Muscle layer of duodenum (tissue), 2 donors: ENCODE data around the gene ACOX2.

Experiments
- H3K27ac ChIP-seq: one replicate; pipeline ENCODE4 v1.7.0; 2013; ENCODE audit warnings: mild to moderate bottlenecking, low read length
- H3K27me3 ChIP-seq: one replicate; pipeline ENCODE4 v1.7.0; 2013; ENCODE audit warnings: low read depth, mild to moderate bottlenecking, control low read depth, low read length
- H3K36me3 ChIP-seq, 2 donors: one replicate each; pipeline ENCODE4 v1.7.0; 2013; ENCODE audit warnings: low read length in 2 of 2, control low read depth in 1 of 2, mild to moderate bottlenecking in 1 of 2; ENCODE audit not compliant: insufficient read depth in 2 of 2, control insufficient read depth in 1 of 2
- H3K4me1 ChIP-seq, 2 donors: one replicate each; pipeline ENCODE4 v1.7.0; 2013; ENCODE audit warnings: low read length in 2 of 2, mild to moderate bottlenecking in 2 of 2, control low read depth in 1 of 2, moderate library complexity in 1 of 2; ENCODE audit not compliant: insufficient read depth in 2 of 2, control insufficient read depth in 1 of 2
- H3K4me3 ChIP-seq, 2 donors: one replicate each; pipeline ENCODE4 v1.7.0; 2013; ENCODE audit warnings: low read length in 2 of 2, low read depth in 1 of 2, mild to moderate bottlenecking in 1 of 2
- H3K9me3 ChIP-seq, 2 donors: one replicate each; pipeline ENCODE4 v1.7.0; 2013; ENCODE audit warnings: low read length in 2 of 2, control low read depth in 1 of 2, mild to moderate bottlenecking in 1 of 2; ENCODE audit not compliant: control insufficient read depth in 1 of 2
- donor health status: healthy.

The ACOX2 gene

GRCh38 chr3:58574682-58575081 lies 37.7 kb upstream of the ACOX2 start:
- H3K9me3 ChIP-seq, result no peaks in the 10 kb centered on the region
- no peaks in the 10 kb centered on the region for H3K36me3 ChIP-seq
- H3K4me1 ChIP-seq, result peaks cover 0 to 4% of the 10 kb centered on the region in 2 donors
- no peaks in the 10 kb centered on the region for H3K27me3 ChIP-seq
- no peak overlapping the region for H3K27ac ChIP-seq
- H3K4me3 ChIP-seq, result no peak overlapping the region

- Histone ChIP-seq H3K27me3 (no peaks in the 10 kb centered on the region), H3K27ac (no peak overlapping the region), H3K9me3 (no peaks in the 10 kb centered on the region), H3K36me3 (no peaks in the 10 kb centered on the region), H3K4me1 (peaks cover 0 to 4% of the 10 kb centered on the region in 2 donors), H3K4me3 (no peak overlapping the region)
Measured at GRCh38 chr3:58574106-58574505, 37.1 kb upstream of the ACOX2 start.

GRCh38 chr3:58573640-58574039 lies 36.6 kb upstream of the ACOX2 start:
- no peak overlapping the region for H3K4me3 ChIP-seq
- no peaks in the 10 kb centered on the region for H3K9me3 ChIP-seq
- peaks cover 0 to 4% of the 10 kb centered on the region in 2 donors for H3K4me1 ChIP-seq
- H3K27me3 ChIP-seq, result no peaks in the 10 kb centered on the region
- H3K36me3 ChIP-seq, result no peaks in the 10 kb centered on the region
- no peak overlapping the region for H3K27ac ChIP-seq

GRCh38 chr3:58572634-58573230 lies 35.7 kb upstream of the ACOX2 start:
- peaks cover 0 to 4% of the 10 kb centered on the region in 2 donors for H3K4me1 ChIP-seq
- no peak overlapping the region for H3K4me3 ChIP-seq
- H3K27ac ChIP-seq, result no peak overlapping the region

GRCh38 chr3:58572013-58572633 lies 35.1 kb upstream of the ACOX2 start:
- Histone ChIP-seq H3K27ac (no peak overlapping the region), H3K4me3 (no peak overlapping the region), H3K27me3 (no peaks in the 10 kb centered on the region), H3K36me3 (no peaks in the 10 kb centered on the region), H3K4me1 (peaks cover 0 to 4% of the 10 kb centered on the region in 2 donors), H3K9me3 (no peaks in the 10 kb centered on the region)

More at GRCh38 chr3:58572634-58573230, 35.7 kb upstream of the ACOX2 start:
- H3K9me3 ChIP-seq, result no peaks in the 10 kb centered on the region
- H3K27me3 ChIP-seq, result no peaks in the 10 kb centered on the region
- H3K36me3 ChIP-seq, result no peaks in the 10 kb centered on the region

- H3K4me3 ChIP-seq, result no peak overlapping the region
- H3K27ac ChIP-seq, result no peak overlapping the region
- H3K36me3 ChIP-seq, result no peaks in the 10 kb centered on the region
- peaks cover 0 to 4% of the 10 kb centered on the region in 2 donors for H3K4me1 ChIP-seq
- no peaks in the 10 kb centered on the region for H3K27me3 ChIP-seq
- H3K9me3 ChIP-seq, result no peaks in the 10 kb centered on the region
Measured at GRCh38 chr3:58570851-58571250, 33.9 kb upstream of the ACOX2 start.

GRCh38 chr3:58569287-58570001 lies 32.5 kb upstream of the ACOX2 start:
- H3K4me3 ChIP-seq, result no peak overlapping the region
- H3K4me1 ChIP-seq, result peaks cover 0 to 4% of the 10 kb centered on the region in 2 donors
- no peaks in the 10 kb centered on the region for H3K36me3 ChIP-seq
- H3K27me3 ChIP-seq, result no peaks in the 10 kb centered on the region
- H3K9me3 ChIP-seq, result no peaks in the 10 kb centered on the region
- H3K27ac ChIP-seq, result no peak overlapping the region

GRCh38 chr3:58568572-58569286 lies 31.7 kb upstream of the ACOX2 start:
- Histone ChIP-seq H3K27ac (no peak overlapping the region), H3K36me3 (no peaks in the 10 kb centered on the region)

GRCh38 chr3:58567251-58567515 lies 30.2 kb upstream of the ACOX2 start:
- Histone ChIP-seq H3K4me3 (no peak overlapping the region), H3K27ac (no peak overlapping the region), H3K36me3 (no peaks in the 10 kb centered on the region), H3K27me3 (no peaks in the 10 kb centered on the region), H3K9me3 (no peaks in the 10 kb centered on the region), H3K4me1 (no peaks in the 10 kb centered on the region)

More at GRCh38 chr3:58568572-58569286, 31.7 kb upstream of the ACOX2 start:
- Histone ChIP-seq H3K27me3 (no peaks in the 10 kb centered on the region), H3K9me3 (no peaks in the 10 kb centered on the region), H3K4me1 (peaks cover 0 to 2% of the 10 kb centered on the region in 2 donors), H3K4me3 (no peak overlapping the region)

GRCh38 chr3:58566398-58567250 lies 29.6 kb upstream of the ACOX2 start:
- no peaks in the 10 kb centered on the region for H3K4me1 ChIP-seq
- H3K9me3 ChIP-seq, result no peaks in the 10 kb centered on the region
- H3K27ac ChIP-seq, result no peak overlapping the region
- H3K4me3 ChIP-seq, result no peak overlapping the region
- H3K27me3 ChIP-seq, result no peaks in the 10 kb centered on the region
- no peaks in the 10 kb centered on the region for H3K36me3 ChIP-seq
